HG02623 (cell line): Measurements from ENCODE around the gene SPTBN5.

ENCODE experiments used
- ATAC-seq: cut with Tn5 transposase; IDR thresholded peaks from one replicate; pipeline ENCODE4 v1.9.1; 2021; ENCODE audit warnings: moderate library complexity; ENCODE audit not compliant: unreplicated experiment

SPTBN5 gene

DNA sequence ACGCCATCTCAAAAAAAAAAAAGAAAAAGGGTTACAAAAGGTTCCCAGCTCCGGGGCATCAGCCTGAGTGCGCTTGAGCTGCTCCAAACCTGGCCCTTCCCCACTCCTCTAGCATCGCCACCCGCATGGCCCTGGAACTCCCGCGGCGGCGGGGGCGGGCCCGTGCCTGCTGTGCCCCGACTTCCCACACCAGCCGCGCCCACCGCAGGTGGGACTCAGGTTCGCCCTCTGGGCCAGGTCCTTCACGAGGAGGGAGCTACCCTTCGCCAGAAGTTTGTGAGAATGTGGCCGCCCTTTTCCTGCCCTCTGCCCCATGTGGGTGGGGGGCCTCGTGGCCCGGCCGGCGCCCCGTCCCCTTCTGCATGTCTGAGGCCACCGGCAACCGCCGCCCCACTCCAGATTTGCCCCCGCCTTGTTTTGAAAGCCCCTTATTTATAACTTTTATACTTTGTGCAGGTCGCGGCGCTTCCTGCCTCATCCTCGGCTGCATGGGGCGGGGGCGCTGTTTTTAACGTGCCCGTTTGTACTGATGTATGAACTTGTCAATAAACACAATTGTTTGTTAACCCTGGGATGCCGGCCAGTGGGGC is 66.5 kb downstream of the SPTBN5 start:
- no peak for ATAC-seq

DNA sequence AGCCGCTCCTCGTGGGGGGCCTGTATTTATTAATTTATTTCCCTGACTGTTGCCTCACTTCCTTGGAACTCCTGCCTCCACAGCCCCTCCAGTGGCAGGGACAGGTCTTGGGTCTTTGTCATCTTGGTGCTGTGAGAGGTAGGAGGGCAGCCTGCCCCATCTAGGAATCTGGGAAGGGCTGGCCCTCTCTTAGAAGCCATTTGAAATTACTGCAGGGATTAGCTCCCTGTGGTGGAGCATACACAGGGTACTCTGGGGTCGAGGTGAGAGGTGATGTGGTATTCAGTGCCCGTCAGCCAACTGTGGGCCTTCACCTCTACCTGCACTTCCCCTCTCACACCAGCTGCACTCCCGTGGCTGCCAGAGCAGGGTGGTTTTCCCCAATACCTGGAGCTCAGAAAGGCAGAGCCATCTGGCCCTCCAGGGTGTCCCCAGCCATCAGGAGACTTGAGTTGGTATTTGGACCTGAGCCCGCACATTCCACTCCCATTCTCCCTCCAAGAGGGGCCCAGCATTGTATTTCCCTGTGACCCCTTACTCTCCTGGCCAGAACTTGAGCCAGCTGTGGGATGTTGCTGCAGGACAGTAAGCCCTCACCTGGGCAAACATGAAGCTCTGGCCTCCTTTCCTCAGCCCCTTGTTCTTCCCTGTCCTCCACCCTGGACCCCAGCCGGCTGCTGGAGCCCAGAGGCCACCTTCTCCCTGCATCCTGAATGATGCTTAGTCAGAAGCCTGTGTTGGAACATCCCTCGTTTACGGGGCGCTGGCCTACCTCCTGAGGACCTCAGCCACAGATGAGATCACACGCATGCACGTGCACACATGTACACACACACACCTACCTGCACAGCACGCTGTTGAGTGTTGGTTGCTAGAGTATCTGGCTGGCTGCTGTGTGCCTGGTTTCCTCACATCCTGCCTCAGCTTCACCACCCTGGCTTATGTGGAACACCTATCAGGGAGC is 68.0 kb downstream of the SPTBN5 start:
- no peak for ATAC-seq

DNA sequence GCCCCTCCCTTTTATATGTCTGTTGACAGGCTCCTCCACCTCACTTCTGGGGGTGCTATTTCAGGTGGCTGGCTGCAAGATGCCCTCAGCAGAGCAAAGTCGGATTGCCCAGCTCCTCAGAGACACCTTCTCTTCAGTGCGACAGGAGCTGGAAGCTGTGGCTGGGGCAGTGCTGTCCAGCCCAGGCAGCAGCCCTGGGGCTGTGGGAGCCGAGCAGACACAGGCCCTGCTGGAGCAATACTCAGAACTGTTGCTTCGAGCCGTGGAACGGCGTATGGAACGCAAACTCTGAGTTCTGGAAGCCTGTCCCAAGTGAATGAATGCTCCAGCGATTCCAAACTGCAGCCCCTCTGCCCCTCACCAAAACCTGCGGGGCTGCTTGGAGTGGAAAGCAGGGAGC is 68.7 kb downstream of the SPTBN5 start:
- ATAC-seq = no peak

DNA sequence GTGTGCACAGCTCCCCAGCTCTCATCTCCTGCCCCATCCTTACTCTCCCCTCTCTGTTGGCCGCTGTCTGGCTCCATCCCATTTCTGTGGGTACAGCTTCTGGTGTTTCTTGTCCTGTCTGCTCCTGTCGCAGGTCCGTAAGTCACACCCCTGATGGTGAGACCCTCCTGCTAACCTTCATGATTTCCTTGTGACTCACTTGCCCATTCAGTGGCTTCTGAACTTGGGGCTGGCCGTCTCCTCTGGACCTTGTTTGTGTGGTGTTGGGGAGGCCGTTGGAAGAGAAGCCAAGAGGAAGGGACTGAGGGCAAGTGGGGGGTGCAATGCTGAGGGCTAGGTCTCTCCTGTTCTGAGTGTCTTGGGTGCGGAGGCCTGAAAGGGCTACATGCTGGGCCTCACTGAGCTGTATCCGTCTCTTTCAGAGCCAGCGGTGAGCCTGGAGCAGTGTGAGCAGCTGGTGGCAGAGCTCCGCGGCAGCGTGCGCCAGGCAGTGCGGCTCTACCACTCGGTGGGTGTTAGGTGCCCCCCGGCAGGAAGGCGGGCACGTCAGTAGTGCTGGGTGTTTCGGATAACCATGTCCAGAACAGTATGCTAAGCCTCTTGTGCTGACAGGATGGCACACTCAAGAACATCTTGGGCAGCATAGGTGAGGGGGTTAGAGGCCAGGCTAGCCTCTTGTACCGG is 69.6 kb downstream of the SPTBN5 start:
- ATAC-seq = no peak

DNA sequence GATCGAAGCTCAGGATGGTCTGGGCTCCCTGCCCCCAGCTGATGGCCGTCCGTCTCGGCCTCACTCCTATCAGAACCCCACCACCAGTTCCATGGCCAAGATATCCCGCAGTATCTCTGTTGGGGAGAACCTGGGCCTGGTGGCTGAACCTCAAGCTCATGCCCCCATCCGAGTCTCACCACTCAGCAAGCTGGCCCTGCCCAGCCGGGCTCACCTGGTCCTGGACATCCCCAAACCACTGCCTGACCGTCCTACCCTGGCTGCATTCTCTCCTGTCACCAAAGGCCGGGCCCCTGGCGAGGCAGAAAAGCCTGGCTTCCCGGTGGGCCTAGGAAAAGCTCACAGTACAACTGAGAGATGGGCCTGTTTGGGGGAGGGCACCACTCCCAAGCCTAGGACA is 70.4 kb downstream of the SPTBN5 start:
- ATAC-seq = no peak

DNA sequence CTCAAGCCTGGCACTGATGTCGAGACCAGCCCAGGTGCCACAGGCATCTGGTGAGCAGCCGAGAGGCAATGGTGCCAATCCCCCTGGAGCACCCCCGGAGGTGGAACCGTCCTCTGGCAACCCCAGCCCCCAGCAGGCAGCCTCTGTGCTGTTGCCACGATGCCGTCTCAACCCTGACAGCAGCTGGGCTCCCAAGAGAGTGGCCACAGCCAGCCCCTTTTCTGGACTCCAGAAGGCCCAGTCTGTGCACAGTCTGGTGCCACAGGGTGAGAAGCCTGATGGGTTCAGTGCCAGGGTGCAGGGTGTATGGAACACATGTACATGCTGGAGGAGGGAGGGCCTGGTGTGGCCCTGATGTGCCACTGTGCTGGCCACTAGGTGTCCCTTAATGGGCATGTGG is 70.9 kb downstream of the SPTBN5 start:
- no peak for ATAC-seq

DNA sequence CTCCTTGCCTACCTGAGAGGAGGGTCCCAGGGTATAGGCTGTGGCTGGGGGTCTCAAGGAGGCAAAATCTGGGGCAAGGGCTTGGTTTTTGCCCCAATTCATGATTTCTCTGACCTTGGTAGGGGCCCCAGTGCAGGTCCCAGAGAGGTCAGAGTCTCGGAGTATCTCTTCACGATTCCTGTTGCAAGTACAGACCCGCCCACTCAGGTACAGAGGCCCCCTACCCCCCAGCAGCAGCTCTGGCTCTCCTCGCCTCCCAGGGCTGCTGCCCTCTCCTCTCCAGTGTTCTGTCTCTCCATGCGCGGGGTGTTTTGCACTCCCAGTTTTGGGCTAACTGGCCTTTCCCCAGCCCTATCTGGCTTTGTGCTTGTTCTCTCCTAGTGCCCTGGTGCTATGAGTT is 71.4 kb downstream of the SPTBN5 start:
- no peak for ATAC-seq

DNA sequence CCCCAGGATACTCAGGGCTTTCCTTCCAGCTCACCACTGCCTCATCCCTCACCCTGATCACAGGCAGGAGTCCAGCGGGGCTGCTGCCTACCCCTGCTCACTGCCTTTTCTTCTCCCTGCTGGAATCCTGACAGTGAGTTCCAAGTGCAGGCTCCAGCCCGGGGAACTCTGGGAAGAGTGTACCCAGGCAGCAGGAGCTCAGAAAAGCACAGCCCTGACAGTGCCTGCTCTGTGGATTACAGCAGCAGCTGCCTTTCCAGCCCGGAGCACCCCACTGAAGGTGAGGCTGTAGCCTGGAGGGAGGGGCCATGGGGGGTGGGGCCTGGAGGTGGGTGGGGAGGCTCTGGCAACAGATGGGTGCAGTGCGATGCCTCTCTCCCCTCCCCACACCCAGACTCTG is 72.0 kb downstream of the SPTBN5 start:
- ATAC-seq = no peak

DNA sequence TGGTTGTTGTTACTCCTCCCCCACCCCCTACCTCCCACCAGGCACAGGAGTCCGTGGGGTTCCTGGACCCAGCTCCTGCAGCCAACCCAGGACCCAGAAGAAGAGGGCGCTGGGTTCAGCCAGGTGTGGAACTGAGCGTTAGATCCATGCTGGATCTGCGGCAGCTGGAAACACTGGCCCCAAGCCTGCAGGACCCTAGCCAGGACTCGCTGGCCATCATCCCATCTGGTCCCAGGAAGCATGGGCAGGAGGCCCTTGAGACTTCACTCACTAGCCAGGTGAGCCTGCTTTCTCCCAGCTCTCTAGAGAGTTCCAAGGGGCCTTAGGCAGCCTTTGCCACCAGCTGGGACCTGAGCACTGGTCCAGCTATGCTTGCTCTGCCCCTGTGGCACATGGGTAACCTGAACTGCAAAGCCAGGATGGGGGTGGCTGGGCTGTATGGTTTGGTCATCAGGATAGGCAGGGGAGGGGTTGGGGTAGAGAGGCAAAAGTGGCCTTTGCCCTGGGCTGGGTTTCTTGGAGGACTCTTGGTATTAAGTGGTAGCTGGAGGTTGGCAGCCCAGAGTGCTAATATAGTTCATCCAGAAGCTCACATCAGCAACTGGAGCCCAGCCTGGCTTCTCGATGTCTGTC is 72.9 kb downstream of the SPTBN5 start:
- ATAC-seq = no peak

DNA sequence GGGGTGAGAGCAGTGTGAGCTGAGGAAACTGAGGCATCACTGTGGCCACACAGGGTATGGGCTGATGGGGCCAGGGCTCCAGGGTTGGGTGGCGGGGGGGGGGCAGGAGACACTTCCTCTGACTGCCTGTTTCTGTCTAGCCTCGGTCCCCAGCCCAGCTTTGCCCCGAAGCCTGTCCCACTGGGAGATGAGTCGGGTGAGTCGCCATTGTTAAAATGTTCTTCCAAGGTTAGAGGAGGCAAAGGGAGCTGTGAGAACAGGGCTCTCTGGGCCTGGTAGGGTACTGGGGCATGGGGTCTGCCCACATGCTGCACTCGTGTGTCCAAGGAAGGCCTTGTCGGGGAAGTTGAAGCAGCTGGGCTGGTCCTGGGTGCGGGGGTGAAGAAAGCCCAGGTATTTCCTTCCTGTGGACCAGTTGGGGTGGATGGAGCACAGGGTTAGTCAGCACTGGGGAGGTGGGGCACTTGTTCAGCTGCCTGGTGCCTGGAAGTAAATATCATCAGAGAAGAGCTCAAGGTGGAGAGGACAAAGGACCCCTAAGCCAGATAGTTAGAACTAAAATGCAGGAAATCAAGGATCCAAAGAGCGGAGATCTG is 74.3 kb downstream of the SPTBN5 start:
- ATAC-seq = no peak

DNA sequence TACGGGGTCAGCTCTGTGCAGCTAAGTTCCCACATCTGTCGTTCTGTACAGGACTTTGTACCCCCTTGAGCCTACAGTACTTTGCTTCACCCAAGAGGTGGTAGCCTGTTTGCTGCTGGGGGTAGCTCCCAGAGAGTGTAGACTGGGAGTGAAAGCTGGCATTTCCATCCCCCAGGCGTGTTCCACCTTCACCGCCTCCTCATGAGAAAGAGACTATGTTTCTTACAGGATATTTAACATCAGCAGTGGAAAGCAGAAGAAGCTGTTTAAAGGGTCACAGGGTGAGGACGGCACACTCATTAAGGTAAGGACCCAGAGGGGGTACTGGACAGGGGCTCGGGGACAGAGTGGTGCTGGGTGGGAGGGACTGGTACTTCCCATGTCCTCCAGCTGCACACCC is 76.1 kb downstream of the SPTBN5 start:
- ATAC-seq = no peak

DNA sequence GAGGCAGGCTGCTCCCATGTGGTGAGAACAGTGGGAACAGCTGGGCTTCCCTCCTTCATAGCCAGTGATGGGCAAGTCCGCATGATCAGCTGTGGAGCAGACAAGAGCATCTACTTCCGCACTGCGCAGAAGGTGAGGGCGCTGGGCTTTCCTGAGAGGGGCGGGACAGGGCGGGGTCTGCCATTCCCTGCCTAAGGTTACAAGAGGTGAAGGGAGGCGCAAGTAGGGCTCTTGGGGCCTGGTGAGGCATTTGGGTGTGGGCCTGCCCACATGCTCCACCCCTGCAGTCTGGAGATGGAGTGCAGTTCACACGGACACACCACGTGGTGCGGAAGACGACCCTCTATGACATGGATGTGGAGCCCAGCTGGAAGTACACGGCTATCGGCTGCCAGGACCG is 76.5 kb downstream of the SPTBN5 start:
- no peak for ATAC-seq

DNA sequence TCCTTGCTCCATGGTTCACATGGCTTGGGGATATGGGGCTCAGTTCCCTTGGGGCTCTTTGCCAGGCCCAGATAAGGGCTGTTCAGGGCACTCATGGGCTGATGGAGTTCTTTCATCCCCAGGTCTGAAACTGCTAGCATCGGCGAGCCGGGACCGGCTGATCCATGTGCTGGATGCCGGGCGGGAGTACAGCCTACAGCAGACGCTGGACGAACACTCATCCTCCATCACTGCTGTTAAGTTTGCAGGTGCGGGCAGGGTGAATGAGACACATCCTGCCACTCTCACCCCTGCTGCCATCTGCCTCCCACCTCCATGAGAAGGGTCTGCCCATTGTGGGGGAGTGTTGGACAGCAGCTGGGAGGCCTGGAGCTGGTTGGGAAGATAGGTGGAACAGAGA is 77.1 kb downstream of the SPTBN5 start:
- ATAC-seq = no peak

DNA sequence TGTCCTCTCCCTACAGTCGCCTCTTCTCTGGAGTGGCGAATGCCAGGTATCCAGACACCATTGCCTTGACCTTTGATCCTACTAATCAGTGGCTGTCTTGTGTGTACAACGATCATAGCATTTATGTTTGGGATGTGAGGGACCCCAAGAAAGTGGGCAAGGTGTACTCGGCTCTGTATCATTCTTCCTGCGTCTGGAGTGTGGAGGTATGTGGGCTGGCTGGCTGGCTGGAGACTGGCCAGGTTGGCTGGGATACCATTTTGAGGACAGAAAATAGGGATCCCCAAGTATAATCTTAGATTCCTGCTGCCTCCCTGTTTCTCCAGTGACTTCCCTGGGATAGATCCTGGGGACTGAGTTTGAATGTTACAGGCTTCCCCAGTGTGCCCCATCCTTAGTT is 79.3 kb downstream of the SPTBN5 start:
- ATAC-seq = no peak

DNA sequence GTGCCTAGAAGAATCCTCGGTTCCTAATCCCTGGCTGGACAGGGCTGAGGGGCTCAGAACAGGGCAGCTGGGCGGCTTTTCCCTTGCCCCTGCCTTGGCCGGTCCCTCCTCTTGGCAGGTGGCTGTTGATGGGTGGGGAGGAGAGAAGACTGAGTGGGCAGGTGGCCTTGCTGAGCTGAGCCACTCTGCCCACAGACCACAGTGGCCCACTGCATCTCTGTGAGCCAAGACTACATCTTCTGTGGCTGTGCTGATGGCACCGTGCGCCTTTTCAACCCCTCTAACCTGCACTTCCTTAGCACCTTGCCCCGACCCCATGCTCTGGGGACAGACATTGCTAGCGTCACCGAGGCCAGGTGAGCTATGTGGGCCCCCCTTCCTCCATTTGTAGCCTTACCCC is 80.4 kb downstream of the SPTBN5 start:
- ATAC-seq = no peak

DNA sequence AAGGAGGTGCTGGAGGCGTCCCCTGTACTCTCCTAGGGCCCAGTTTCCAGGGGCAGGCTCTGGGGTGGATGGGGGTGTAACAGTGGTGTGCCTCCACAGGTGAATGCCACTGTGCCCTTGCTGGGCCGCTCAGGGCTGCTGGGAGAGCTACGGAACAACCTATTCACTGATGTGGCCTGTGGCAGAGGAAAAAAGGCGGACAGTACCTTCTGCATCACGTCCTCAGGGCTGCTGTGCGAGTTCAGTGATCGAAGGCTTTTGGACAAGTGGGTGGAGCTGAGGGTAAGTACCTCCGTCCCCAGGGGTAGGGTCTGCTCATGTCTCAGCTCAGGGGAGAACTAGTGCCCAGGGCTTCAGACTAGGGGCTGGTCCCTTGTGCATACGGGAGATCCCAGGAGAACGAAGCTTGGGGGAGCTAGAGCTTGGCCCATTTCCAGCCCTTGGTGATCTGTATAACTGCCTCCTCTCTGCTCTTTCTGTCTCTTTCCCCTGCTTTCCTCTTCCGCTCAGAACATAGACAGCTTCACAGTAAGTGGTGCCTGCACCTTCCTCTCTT is 81.0 kb downstream of the SPTBN5 start:
- ATAC-seq = no peak

DNA sequence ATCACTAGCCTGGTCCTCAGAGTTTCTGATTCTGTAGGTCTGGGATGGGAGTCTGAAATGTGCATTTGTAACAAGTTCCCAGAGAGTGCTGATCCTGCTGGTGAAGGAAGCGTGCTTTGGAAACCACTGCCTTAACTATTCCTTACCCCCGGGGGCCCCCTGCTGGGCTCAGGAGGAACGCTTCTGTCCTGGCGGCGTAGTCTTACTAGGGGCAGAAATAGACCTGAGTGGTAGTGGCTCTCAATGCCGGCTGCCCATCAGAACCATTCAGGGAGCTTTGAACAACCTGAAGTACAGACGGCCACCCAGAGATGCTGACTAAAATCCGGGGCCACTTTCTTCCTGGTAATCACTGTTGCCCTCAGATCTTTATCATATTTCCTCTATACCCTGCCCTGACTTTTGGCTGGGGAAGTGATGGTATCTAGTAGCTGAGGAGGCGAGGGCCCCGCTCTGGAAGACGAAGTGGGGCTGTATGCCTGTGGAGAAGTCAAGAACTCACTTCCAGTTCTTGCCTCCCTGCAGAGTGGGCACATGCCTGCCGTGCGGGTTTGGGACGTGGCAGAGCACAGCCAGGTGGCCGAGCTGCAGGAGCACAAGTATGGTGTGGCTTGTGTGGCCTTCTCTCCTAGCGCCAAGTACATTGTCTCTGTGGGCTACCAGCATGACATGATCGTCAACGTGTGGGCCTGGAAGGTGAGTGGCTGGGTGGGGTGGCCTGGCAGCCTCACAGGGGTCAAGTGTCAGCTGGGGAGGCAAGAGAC is 82.2 kb downstream of the SPTBN5 start:
- ATAC-seq = no peak

DNA sequence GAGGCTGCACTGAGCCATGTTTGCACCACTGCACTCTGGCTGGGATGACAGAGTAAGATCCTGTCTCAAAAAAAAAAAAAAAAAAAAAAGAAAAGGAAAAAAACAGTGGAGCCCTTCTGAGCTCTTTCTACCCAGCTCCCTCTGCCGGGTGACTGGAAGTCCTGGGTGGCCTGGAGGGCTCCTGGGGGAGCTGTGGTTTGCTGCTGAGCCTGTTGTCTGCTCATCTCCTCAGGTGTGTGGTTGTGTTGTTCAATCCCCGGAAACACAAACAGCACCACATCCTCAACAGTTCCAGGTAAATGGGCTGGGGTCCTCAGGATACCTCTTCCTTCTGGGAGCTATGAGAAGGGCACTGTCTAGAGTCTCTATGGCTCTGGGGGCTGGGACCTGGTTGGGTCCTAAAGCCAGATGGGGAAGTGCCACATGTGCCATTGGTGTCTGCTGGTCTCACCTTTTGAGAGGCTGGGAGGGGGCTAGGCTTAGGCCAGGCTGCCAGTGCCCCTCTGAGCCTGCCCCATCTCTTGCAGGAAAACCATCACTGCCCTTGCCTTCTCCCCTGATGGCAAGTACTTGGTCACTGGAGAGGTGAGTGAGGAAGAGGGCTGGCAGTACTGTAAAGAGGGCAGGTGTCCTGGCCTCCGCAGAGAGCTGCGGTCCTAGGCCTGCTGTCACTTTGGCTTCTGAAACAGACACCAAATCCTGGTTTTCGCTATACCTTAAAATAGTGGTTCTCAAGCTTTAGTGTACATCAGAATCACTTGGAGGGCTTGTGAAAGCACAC is 83.0 kb downstream of the SPTBN5 start:
- ATAC-seq = no peak

DNA sequence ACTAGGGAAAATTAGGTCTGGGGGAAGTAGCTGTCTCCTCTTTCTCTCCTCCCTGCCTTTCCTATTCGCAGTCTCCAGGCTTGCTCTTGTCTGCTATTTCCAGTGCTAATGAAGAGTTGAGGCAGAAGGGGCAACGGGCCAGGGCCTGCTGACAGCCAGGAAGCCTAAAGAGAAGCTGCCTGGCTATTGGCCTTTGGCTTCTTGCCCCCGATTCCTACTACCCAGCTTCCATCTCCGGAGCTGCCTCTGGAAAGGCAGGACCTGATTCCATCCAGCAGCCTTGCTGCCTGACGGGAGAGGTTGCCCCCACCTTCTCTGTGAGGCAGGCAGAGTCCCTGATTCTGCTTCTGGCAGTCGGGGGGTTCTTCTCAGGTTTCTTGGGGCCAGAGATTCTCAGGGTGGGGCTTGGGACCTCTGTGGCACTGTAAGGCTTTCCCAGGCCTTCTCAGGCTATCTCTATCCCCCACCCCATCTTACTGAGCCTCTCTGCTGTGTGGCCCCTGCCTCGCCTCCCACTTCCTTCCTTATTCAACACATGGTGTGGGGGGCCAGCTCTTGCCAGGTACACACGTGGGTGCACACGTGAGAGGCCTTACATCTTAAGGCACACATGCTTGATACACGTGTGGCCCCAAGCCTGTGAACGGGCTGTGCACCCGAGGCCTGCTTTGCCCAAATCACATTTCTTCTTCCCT is 84.2 kb downstream of the SPTBN5 start:
- ATAC-seq = no peak
